Mesendoderm (in vitro differentiated cells): Measurements from ENCODE around the gene PREX1.

Experiments
- DNase-seq: peaks from one replicate; pipeline ENCODE4 v3.0.0; 2013
- H2AK5ac ChIP-seq: 2 replicates; pipeline ENCODE4 v1.6.1; 2013; ENCODE audit warnings: low read length, inconsistent platforms
- H2BK120ac ChIP-seq: 2 replicates; pipeline ENCODE4 v1.6.1; 2013; ENCODE audit warnings: low read depth, mild to moderate bottlenecking, low read length, moderate library complexity, mixed read lengths
- H2BK15ac ChIP-seq: replicated peaks from 2 replicates; pipeline ENCODE4 v1.6.1; 2013; ENCODE audit warnings: low read depth, mild to moderate bottlenecking, moderate library complexity
- H2BK5ac ChIP-seq: 2 replicates; pipeline ENCODE4 v1.6.1; 2013; ENCODE audit warnings: low read length, inconsistent platforms
- H3K18ac ChIP-seq: 2 replicates; pipeline ENCODE4 v1.6.1; 2013; ENCODE audit warnings: mild to moderate bottlenecking, low read length, mixed read lengths
- H3K23ac ChIP-seq: one replicate; pipeline ENCODE4 v1.6.1; 2013; ENCODE audit warnings: low read length
- H3K27ac ChIP-seq: 2 replicates; pipeline ENCODE4 v1.5.1; 2013; ENCODE audit warnings: low read depth, mild to moderate bottlenecking, inconsistent platforms, low read length, moderate library complexity
- H3K27me3 ChIP-seq: 2 replicates; pipeline ENCODE4 v1.6.1; 2013; ENCODE audit warnings: low read length, control low read depth, mild to moderate bottlenecking, inconsistent platforms; ENCODE audit not compliant: insufficient read depth, poor library complexity
- H3K36me3 ChIP-seq: 2 replicates; pipeline ENCODE4 v1.6.1; 2013; ENCODE audit warnings: low read length, inconsistent platforms; ENCODE audit not compliant: control insufficient read depth, insufficient read depth
- H3K4ac ChIP-seq: one replicate; pipeline ENCODE4 v1.6.1; 2013; ENCODE audit warnings: low read depth, mild to moderate bottlenecking, low read length, moderate library complexity
- H3K4me1 ChIP-seq: 2 replicates; pipeline ENCODE4 v1.6.1; 2013; ENCODE audit warnings: low read depth, low read length, inconsistent platforms; ENCODE audit not compliant: control insufficient read depth
- H3K4me2 ChIP-seq: 2 replicates; pipeline ENCODE4 v1.6.1; 2013; ENCODE audit warnings: low read length
- H3K4me3 ChIP-seq: 2 replicates; pipeline ENCODE4 v1.5.1; 2013; ENCODE audit warnings: mild to moderate bottlenecking, low read length
- H3K56ac ChIP-seq: one replicate; pipeline ENCODE4 v1.6.1; 2013; ENCODE audit warnings: low read length
- H3K79me1 ChIP-seq: 2 replicates; pipeline ENCODE4 v1.6.1; 2013; ENCODE audit warnings: low read length, inconsistent platforms
- H3K79me2 ChIP-seq: 2 replicates; pipeline ENCODE4 v1.6.1; 2013; ENCODE audit warnings: mild to moderate bottlenecking, low read length; ENCODE audit not compliant: control insufficient read depth, insufficient read depth
- H3K9ac ChIP-seq: 2 replicates; pipeline ENCODE4 v1.6.1; 2013; ENCODE audit warnings: low read length, inconsistent platforms
- H4K5ac ChIP-seq: one replicate; pipeline ENCODE4 v1.6.1; 2013; ENCODE audit warnings: low read length
- H4K8ac ChIP-seq: one replicate; pipeline ENCODE4 v1.6.1; 2013; ENCODE audit warnings: low read depth, mild to moderate bottlenecking, control low read depth, low read length, moderate library complexity
- whole genome bisulfite sequencing: extraction: QIAGEN DNeasy Blood & Tissue Kit; methylation state at CpG from one replicate; pipeline ENCODE4 v1.1.7; 2013; ENCODE audit warnings: low lambda C conversion rate, missing lambda C conversion rate; ENCODE audit not compliant: insufficient coverage; ENCODE audit errors: extremely low coverage; 5-methylcytosine and 5-hydroxymethylcytosine counted together

Gene PREX1

DNA sequence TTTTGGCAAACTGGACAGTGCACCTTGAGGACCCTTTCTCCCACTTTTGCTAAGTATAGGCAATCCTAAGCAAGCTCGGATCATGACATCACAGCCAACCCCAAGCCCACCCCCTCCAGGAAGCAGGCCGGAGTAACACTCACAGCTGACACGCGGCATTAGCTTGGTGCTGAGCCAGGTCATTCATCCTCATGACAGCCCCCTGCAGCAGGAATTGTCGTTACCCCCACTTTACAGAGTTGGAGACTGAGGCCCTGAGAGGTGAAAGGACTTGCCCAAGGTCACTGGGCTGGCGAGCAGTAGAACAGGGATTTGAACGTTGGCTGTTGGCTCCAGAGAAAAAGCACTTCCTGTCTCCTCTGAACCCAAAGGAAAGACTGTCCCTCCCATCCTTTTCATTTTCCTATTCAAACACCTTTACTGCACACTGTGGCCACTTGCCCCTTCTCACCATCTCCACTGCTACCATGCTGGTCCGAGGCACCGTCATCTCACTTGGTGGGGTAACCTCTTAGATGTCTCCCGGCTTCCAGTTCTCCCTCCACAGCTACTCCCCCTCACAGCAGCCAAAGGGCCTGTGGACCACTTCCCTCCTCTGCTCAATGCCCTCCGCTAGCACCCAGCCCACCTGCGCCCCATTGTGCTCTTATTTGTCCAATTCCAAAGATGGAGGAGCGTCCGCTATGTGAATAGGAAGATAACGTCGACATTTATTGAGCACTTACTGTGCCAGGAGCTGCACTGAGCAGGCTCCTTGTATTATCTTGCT lies 84.7 kb downstream of the PREX1 start:
- peaks cover 6% of the 10 kb centered on the region for H3K79me1 ChIP-seq
- H3K9ac ChIP-seq: no peak overlapping the region
- peaks cover 2% of the 10 kb centered on the region for H3K36me3 ChIP-seq
- H2BK120ac ChIP-seq: no peak overlapping the region
- H3K4ac ChIP-seq: no peak overlapping the region
- no peak for DNase-seq
- H3K79me2 ChIP-seq: peaks cover 3% of the 10 kb centered on the region
- H3K4me2 ChIP-seq: no peak overlapping the region
- H3K4me1 ChIP-seq: no peaks in the 10 kb centered on the region
- no peak overlapping the region for H4K8ac ChIP-seq
- no peak overlapping the region for H2BK5ac ChIP-seq
- no peak overlapping the region for H3K23ac ChIP-seq
- H4K5ac ChIP-seq: no peak overlapping the region
- H3K18ac ChIP-seq: no peak overlapping the region
- no peak overlapping the region for H2BK15ac ChIP-seq
- no peak overlapping the region for H2AK5ac ChIP-seq
- no CpG with 5 or more reads among the region's 16 CpGs for WGBS
- no peaks in the 10 kb centered on the region for H3K27me3 ChIP-seq
- H3K4me3 ChIP-seq: no peak overlapping the region
- H3K27ac ChIP-seq: no peak overlapping the region
- H3K56ac ChIP-seq: no peak overlapping the region

DNA sequence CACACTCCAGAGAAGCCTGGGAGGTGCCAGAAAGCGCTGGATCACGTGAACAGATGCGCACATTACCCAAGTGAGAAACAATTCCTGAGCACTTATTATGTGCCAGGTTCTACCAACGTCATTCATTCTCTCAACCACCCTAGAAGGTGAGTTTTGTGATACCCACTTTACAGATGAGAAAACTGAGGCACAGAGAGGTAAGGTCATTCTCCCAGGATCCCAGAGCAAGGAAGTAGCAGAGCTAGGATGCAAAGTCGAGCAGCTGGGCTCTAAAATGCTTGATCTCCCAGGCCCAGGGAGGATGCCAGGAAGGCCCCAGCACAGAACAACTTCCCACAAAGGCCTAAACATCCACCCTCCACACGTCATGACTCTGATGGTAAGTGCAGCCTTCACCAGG lies 85.6 kb downstream of the PREX1 start:
- Histone ChIP-seq H4K8ac (no peak overlapping the region), H3K4me2 (no peak overlapping the region), H3K79me2 (no peaks in the 10 kb centered on the region), H3K79me1 (peaks cover 3% of the 10 kb centered on the region), H2BK15ac (no peak overlapping the region), H3K36me3 (peaks cover 2% of the 10 kb centered on the region), H3K27ac (no peak overlapping the region), H2BK120ac (no peak overlapping the region), H3K9ac (no peak overlapping the region), H3K4me1 (no peaks in the 10 kb centered on the region), H3K18ac (no peak overlapping the region), H4K5ac (no peak overlapping the region), H3K4me3 (no peak overlapping the region), H2BK5ac (no peak overlapping the region), H3K23ac (no peak overlapping the region), H3K56ac (no peak overlapping the region), H3K27me3 (no peaks in the 10 kb centered on the region), H2AK5ac (no peak overlapping the region), H3K4ac (no peak overlapping the region)
- DNase-seq: no peak
- no CpG with 5 or more reads among the region's 6 CpGs for WGBS

DNA sequence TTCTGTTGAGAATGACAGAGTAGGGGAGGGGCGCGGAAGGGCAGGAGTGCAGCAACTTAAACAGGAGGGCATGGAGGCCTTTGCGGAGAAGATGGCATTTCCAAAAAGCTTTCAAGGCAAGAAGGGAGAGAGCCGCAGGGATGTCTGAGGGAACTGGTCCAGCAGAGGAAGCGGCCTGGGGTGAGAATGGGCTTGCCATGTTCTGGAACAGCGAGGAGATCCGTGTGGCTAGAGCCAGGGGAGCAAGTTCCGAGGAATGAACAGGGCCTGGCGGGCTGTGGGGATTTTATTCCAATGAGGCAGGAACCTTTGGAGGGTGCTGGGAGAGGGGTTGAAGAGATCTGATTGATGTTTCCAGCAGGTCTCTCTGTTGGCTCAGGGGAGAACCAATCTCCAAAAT lies 86.1 kb downstream of the PREX1 start:
- Histone ChIP-seq H3K23ac (no peak overlapping the region), H3K27me3 (no peaks in the 10 kb centered on the region), H3K18ac (no peak overlapping the region), H3K56ac (no peak overlapping the region), H4K5ac (no peak overlapping the region), H3K27ac (no peak overlapping the region), H3K9ac (no peak overlapping the region), H2BK120ac (no peak overlapping the region), H3K79me1 (no peaks in the 10 kb centered on the region), H2AK5ac (no peak overlapping the region), H2BK5ac (no peak overlapping the region), H4K8ac (no peak overlapping the region), H3K4me1 (no peaks in the 10 kb centered on the region), H2BK15ac (no peak overlapping the region), H3K4ac (no peak overlapping the region), H3K36me3 (peaks cover 2% of the 10 kb centered on the region), H3K79me2 (no peaks in the 10 kb centered on the region), H3K4me3 (no peak overlapping the region), H3K4me2 (no peak overlapping the region)
- no CpG with 5 or more reads among the region's 9 CpGs for WGBS
- DNase-seq: no peak

DNA sequence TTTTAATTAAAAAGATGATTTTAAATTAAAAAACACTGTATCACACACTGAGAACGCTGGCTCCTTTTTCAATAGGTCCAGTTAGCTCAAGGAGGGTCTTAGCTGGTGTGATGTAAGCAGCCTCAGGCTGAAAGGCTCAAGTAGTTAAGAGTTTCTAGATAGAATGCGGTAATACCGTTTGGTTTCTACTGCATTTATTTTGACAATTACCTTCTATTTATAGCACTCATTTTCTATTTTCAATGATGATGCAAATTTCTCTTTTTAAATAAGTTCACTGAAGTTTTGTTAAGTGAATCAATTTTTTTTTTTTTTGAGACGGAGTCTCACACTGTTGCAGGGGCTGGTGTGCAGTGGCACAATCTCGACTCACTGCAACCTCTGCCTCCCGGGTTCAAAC lies 87.1 kb downstream of the PREX1 start:
- no peak overlapping the region for H2BK15ac ChIP-seq
- H3K36me3 ChIP-seq: peaks cover 2% of the 10 kb centered on the region
- H3K4ac ChIP-seq: no peak overlapping the region
- no peak overlapping the region for H3K4me3 ChIP-seq
- DNase-seq: no peak
- no peak overlapping the region for H2BK5ac ChIP-seq
- no peak overlapping the region for H4K8ac ChIP-seq
- no peak overlapping the region for H3K9ac ChIP-seq
- no peaks in the 10 kb centered on the region for H3K4me1 ChIP-seq
- H3K23ac ChIP-seq: no peak overlapping the region
- no peak overlapping the region for H3K27ac ChIP-seq
- no peak overlapping the region for H3K4me2 ChIP-seq
- WGBS: no CpG with 5 or more reads among the region's 6 CpGs
- H2BK120ac ChIP-seq: no peak overlapping the region
- no peak overlapping the region for H3K56ac ChIP-seq
- H2AK5ac ChIP-seq: no peak overlapping the region
- H3K79me1 ChIP-seq: no peaks in the 10 kb centered on the region
- no peaks in the 10 kb centered on the region for H3K79me2 ChIP-seq
- no peak overlapping the region for H3K18ac ChIP-seq
- H3K27me3 ChIP-seq: no peaks in the 10 kb centered on the region
- no peak overlapping the region for H4K5ac ChIP-seq

DNA sequence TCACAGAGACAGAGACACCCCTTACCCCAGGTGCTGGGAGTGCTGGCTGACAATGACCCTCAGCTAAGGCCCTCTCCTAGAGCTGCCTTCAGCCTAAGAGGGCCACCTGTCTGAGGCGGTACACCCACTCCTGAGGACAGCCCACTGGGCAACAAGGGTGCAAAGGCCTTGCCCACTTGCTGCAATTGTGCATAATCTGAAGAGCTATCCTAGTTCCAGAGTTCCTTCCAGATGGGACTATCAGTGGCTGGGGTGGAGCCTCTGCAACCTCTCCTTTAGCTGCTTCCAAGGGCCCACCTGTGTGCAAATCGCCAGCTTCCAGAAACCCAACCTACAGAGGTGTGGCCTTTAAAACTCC lies 87.5 kb downstream of the PREX1 start:
- no peak overlapping the region for H3K4me3 ChIP-seq
- H3K4ac ChIP-seq: no peak overlapping the region
- H3K79me2 ChIP-seq: no peaks in the 10 kb centered on the region
- no peaks in the 10 kb centered on the region for H3K79me1 ChIP-seq
- no peak overlapping the region for H3K27ac ChIP-seq
- no peaks in the 10 kb centered on the region for H3K4me1 ChIP-seq
- no peak overlapping the region for H3K4me2 ChIP-seq
- no peak overlapping the region for H3K56ac ChIP-seq
- DNase-seq: no peak
- H2BK5ac ChIP-seq: no peak overlapping the region
- no peak overlapping the region for H2BK120ac ChIP-seq
- H3K9ac ChIP-seq: no peak overlapping the region
- peaks cover 2% of the 10 kb centered on the region for H3K36me3 ChIP-seq
- no peak overlapping the region for H4K5ac ChIP-seq
- H4K8ac ChIP-seq: no peak overlapping the region
- H2AK5ac ChIP-seq: no peak overlapping the region
- no peak overlapping the region for H3K18ac ChIP-seq
- H3K23ac ChIP-seq: no peak overlapping the region
- H2BK15ac ChIP-seq: no peak overlapping the region
- WGBS: no CpG with 5 or more reads among the region's 2 CpGs
- H3K27me3 ChIP-seq: no peaks in the 10 kb centered on the region
